Epidermal melanocyte (primary cell): ENCODE data around the gene TBC1D2B.
"Not testable (repeated sequence)": the region's sequence is repeated elsewhere in the genome, so short reads cannot be mapped to it uniquely, and the experiment has no call there.

Experiments used
- DNase-seq: peaks from one replicate; pipeline ENCODE4 v3.0.0; 2011; ENCODE audit warnings: low spot score; ENCODE audit not compliant: insufficient read length

The TBC1D2B gene

GRCh38 chr15:77988347-77989295 lies 88.9 kb downstream of the TBC1D2B start:
- DNase-seq: no peak

- not testable (repeated sequence) for DNase-seq
These were observed 89.8 kb downstream of the TBC1D2B start for GRCh38 chr15:77987765-77988136.

GRCh38 chr15:77986891-77987764 lies 90.4 kb downstream of the TBC1D2B start:
- no peak for DNase-seq

GRCh38 chr15:77985931-77986480 lies 91.5 kb downstream of the TBC1D2B start:
- DNase-seq: no peak

- DNase-seq: no peak
These were observed 92.2 kb downstream of the TBC1D2B start for GRCh38 chr15:77985031-77985930.

- DNase-seq: no peak
These were observed 93.1 kb downstream of the TBC1D2B start for GRCh38 chr15:77984446-77984861.

GRCh38 chr15:77983708-77984445 lies 93.6 kb downstream of the TBC1D2B start:
- DNase-seq: no peak

GRCh38 chr15:77983091-77983707 lies 94.3 kb downstream of the TBC1D2B start:
- DNase-seq: no peak

- DNase-seq: no peak
These were observed 95.4 kb downstream of the TBC1D2B start for GRCh38 chr15:77982127-77982490.

GRCh38 chr15:77981281-77982126 lies 96.0 kb downstream of the TBC1D2B start:
- DNase-seq: no peak

- DNase-seq: not testable (repeated sequence)
These were observed 96.8 kb downstream of the TBC1D2B start for GRCh38 chr15:77980674-77981073.

- DNase-seq: no peak
These were observed 97.4 kb downstream of the TBC1D2B start for GRCh38 chr15:77980098-77980497.

- not testable (repeated sequence) for DNase-seq
These were observed 98.4 kb downstream of the TBC1D2B start for GRCh38 chr15:77979157-77979556.

GRCh38 chr15:77978759-77979145 lies 98.8 kb downstream of the TBC1D2B start:
- DNase-seq: not testable (repeated sequence)

- not testable (repeated sequence) for DNase-seq
These were observed 99.4 kb downstream of the TBC1D2B start for GRCh38 chr15:77977903-77978758.

- not testable (repeated sequence) for DNase-seq
These were observed 100.6 kb downstream of the TBC1D2B start for GRCh38 chr15:77976760-77977525.

- DNase-seq: not testable (repeated sequence)
These were observed 101.4 kb downstream of the TBC1D2B start for GRCh38 chr15:77976095-77976450.
